Hepatocyte (in vitro differentiated cells): ENCODE results near the gene CERK.

Experiments
- CTCF ChIP-seq: fragments of 200-600 bp; sonication (generic); IDR thresholded peaks from 2 replicates; pipeline ENCODE4 v1.5.1; 2016; ENCODE audit warnings: antibody characterized with exemption, mild to moderate bottlenecking; ENCODE audit not compliant: poor library complexity
- EZH2 ChIP-seq: fragments of 200-600 bp; sonication (generic); IDR thresholded peaks from 2 replicates; pipeline ENCODE4 v1.6.1; 2016; ENCODE audit warnings: antibody characterized with exemption, mild to moderate bottlenecking, borderline replicate concordance
- EZH2phosphoT487 ChIP-seq: fragments of 200-600 bp; sonication (generic); IDR thresholded peaks from one replicate; pipeline ENCODE4 v1.6.1; 2018; ENCODE audit warnings: antibody characterized with exemption, mild to moderate bottlenecking, low read depth, moderate library complexity; ENCODE audit not compliant: unreplicated experiment, severe bottlenecking

GRCh38 chr22:46650078-46650810, 87.8 kb downstream of the CERK start:
- TF ChIP-seq CTCF (no peak), EZH2 (no peak), EZH2phosphoT487 (no peak)
